Stimulated activated CD4-positive, alpha-beta T cell treated with anti-CD3 and anti-CD28 coated beads, Interleukin-15, amount 100 ng/mL, for 1 hour (primary cell): ENCODE data around the gene ASPDH.
"Not testable (repeated sequence)": the region's sequence is repeated elsewhere in the genome, so short reads cannot be mapped to it uniquely, and the experiment has no call there.

Experiments
- DNase-seq, 2 donors: peaks; one replicate each; pipeline ENCODE4 v3.0.0-alpha.2; 2020; ENCODE audit warnings: low read depth in 1 of 2, low spot score in 1 of 2

Gene ASPDH

DNA sequence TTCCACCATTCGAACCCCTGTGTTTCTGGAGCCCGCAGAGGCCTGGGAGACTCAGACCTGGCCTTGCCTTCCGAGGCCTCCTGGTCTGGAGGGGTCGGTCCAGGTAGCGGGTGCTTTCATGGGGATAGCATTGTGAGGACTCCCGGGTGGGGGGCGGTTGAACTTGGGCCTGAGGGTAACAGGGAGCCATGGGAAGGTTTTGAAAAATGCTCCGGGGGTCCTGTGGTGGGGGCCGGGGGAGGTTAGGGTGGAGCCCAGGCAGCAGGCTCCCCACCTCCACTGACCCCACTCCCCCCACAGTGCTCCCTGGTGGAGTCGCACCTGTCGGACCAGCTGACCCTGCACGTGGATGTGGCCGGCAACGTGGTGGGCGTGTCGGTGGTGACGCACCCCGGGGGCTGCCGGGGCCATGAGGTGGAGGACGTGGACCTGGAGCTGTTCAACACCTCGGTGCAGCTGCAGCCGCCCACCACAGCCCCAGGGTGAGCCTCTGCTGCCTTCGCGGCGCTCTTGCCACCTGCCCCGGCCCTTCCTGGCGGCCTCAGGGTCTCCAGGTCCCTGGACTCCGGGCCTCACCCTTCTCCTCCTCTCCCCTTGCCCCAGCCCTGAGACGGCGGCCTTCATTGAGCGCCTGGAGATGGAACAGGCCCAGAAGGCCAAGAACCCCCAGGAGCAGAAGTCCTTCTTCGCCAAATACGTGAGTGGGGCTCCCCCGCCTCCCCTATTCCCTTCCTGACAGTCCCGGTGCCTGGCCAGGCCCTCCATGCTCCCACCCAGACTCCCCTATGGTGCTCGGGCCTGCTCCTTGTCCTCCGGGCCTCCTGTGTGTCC lies 33.2 kb downstream of the ASPDH start:
- DNase-seq: no peak

DNA sequence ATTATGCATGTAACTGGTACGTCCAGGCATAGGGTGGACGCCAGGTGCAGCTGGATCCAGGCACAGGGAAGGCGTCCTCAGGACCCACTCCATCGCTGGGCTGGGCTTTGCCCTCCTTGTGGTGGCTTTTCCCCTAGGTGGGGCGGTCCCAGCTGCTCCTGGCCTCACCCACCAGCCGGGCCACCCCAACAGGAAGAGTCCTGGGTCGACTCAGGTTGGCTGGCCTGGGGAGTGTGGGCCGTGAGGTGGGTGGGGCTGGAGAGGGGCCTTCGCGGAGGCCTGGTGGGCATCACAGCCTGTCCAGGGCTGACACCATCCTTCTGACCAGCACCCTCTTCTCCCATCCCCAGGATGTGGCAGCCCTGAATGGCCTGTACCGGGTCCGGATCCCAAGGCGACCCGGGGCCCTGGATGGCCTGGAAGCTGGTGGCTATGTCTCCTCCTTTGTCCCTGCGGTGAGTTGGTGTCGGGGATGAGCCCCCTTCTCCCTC lies 33.9 kb downstream of the ASPDH start:
- no peak for DNase-seq

DNA sequence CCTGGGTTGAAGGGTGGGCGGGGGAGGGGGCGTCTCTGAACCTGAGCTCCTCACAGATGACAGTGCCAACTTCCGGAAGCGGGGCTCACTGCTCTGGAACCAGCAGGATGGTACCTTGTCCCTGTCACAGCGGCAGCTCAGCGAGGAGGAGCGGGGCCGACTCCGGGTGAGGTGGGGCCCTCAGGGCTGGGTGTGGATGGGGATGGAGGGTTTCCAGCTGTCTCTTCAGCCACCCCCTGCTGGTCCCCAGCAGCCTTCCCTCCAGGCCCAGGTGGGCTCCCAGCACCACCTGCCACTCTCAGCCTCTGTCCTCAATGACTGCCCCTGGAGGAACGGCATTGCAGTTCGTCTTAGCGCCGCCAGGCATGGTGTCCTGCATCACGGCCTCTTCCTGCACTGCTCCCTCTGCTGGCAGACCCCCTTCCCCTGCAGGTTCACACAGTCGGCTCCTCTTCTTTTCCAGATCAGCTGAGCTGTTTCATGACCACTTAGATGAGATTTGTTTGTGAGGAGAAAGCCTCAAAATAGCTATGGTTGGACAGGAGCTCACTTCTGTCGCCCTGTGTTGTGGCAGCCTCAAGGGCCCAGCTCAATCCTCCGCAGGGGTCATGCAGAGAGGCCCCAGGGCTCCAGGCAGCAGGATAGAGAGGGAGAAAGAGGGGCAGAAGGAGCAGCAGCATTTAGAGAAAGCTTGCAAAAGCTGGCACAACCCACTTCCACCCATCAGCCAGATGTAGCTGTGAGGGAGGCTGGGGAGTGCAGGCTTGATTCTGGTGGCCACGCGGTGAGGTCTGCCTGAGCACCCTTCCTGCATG lies 34.6 kb downstream of the ASPDH start:
- no peak for DNase-seq

DNA sequence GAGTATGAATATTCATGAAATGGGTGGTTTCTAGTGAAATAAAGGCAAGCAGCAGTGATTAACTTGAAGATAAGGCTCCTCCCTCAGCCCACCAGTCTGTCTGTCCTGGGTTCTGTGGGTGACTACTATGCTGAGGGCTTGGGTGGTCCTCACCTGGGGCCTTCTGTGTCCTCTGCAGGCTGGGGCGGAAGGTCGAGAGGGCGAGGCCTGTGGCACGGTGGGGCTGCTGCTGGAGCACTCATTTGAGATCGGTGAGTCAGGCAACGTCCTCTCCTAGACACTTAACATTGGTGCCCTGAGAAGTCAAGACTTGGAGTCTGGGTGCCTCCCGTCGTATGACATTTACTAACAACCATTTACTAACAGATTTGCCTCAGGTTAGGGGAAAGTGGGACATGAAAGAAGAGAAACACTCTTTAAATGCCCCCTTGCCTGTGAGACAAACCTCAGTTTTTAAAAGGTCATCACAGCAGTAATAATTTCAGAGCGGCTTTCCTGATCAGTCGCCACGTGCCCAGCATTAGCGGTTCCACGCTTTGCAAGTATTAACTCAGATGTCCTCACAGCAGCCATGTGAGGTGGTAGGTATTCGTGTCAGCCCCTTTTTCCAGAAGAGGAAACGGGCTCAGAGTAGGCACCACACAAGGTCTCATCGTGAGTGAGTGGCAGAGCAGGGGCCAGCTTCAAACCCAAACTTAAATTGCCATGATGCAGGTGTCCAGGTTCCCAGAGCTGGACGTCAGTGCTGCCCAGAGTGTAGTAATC lies 35.8 kb downstream of the ASPDH start:
- no peak for DNase-seq

DNA sequence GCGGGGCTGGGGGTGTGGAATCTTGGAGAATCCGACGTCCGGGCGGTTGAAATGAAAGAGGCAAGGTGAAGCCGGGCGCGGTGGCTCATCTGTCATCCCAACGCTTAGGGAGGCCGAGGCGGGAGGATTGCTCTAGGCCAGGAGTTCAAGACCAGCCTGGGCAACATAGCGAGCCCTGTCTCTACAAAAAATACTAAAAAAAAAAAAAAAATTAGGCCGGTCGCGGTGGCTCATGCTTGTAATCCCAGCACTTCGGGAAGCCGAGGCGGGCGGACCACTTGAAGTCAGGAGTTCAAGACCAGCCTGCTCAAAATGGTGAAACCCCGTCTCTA lies 36.8 kb downstream of the ASPDH start:
- no peak for DNase-seq

DNA sequence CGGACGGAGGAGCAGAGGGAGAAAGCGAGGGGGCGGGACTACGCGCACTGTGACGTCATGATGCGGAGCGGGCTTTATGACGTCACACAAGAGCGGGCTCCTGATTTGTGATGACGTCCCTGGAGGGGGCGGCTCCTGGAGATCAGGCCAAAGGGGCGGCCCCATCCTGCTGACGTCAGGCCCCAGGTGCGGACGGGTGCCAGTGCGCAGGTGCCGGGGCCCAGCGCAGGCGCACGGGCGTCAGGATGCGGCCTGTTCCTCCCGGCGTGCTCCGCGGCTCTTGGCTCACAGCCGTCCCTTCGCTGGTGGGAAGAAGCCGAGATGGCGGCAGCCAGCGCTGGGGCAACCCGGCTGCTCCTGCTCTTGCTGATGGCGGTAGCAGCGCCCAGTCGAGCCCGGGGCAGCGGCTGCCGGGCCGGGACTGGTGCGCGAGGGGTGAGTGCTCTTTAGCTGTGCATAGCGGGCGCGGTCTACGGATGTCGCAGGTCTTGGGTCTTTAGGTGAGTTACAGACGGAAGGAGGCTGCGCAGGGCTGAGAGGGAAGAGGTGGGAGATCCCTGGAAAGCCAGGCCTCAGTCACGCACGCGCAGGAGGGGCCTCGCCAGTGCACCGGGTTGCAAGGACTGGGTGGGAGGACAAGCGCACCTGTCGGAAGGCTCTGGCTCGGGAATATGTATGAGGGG lies 37.3 kb downstream of the ASPDH start, which contains the start of the genes EMC10 and GARIN5A:
EMC10 (plus strand) TSS at position 284 of the 683 bp plus-strand sequence; CDS start at position 322, 38 bp downstream.
GARIN5A (minus strand) TSS at position 625 of the 683 bp plus-strand sequence; CDS start at position 165, 460 bp downstream.
- DNase-seq: peak; percentile 87 to 89

DNA sequence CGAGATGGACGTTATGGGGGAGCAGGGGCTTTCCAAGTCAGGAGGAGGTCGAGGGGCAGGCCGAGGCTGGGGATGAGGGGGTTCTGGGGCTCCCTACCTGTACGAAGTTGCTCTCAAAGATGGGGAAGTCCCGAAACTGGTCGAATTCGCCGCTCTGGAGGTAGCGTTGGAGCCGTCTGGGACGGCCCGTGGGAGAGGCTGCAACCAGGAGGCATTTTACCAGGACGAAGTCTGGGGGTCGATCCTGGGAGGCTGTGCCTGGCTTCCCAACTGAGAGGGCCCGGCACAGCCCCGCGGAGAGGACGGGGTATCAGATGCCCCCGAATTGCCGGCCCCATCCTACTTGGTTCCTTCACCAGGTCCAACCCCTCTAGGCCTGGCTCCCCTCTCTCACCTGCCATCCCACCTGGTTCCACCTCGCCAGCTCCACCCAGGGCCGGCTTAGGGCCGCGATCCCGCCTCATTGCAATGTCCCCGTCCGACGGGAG lies 37.9 kb downstream of the ASPDH start:
- DNase-seq: no peak

DNA sequence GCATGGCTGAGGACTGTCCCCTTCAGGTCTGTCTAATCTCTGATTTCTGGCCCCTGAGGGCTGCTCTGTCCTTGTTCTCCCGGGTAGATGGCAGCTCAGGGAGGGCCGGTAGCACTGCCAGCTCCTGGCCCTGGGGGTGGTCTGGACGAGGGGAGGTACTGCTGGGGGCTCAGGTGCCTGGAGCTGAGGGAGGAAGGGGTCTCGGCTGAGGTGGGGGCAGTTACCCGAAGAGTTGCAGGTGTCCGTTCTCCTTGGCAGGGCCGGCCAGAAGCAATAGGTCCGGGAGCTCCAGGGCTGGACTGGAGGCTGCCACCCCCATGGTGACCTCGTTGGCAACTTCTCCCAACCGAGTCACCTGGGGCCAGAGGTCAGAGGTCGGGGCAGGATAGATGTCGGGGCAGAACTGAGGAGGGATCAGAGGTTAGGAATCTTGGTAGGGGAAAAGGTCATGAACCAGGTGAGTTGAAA lies 38.6 kb downstream of the ASPDH start:
- DNase-seq: no peak

DNA sequence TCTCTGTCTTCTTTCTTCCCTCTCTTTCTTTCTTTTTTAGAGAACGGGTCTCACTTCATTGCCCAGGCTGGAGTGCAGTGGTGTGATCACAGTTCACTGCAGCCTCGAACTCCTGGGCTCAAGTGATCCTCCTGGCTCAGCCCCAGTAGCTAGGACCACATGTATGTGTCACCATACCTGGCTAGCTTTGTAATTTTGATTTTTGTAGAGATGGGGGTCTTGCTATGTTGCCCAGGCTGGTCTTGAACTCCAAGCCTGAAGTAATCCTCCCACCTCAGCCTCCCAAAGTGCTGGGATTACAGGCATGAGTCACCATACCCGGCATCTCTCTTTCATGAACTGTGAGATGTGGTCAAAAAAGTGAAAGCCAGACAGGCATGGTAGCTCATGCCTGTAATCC lies 40.4 kb downstream of the ASPDH start:
- not testable (repeated sequence) for DNase-seq

DNA sequence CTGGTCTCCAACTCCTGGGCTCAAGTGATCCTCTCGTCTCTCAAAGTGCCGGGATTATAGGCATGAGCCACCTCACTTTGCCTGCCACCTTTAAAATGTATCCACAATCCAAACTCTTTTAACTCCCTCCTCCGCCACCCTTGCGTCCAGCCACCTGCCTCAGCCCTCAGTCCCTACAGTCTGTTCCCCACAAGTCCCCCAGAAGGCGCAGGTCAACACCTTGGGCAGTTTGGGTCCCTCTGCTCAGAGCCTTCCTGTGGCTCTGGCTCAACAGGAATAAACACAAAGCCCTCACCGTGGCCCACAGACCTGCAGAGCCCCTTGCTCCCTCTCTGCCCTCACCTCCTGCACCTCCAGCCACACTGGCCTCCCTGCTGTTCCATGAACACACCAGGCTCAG lies 44.9 kb downstream of the ASPDH start:
- no peak for DNase-seq

DNA sequence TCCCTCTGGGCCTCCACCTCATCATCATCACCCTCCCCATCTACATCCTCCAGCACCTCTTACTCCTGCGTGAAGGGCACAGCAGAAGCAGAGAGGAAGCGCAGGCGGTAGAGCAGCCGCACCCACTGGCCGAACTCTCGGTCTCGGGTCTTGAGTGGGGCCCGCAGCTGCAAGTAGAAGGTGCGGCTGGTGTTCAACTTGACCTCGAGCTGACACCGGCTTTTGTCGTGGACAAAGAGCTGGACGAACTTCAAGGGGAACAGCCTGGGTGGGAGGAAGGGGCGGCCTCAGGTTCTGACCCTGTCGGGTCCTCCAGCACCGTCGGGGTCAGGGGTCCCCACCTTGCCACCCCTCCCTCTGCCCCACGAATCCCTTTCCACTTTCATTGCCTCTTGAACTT lies 46.1 kb downstream of the ASPDH start:
- DNase-seq: no peak

DNA sequence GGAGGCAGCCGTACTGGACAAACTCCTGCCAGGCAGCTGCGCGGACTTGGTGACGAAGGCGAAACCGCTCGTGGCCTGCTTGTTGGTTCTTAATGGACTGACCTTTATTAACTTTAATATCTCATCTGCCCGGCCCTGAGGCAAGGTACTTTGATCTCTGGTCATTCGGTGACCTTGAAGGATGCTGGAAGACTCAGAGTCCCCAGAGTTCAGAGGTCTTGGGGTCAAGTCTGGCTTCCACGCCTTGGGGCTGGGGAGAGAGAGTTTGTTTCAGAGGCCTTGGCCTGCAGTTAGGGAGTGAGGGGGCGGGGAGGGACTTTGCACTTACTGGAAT lies 47.0 kb downstream of the ASPDH start:
- DNase-seq: no peak

DNA sequence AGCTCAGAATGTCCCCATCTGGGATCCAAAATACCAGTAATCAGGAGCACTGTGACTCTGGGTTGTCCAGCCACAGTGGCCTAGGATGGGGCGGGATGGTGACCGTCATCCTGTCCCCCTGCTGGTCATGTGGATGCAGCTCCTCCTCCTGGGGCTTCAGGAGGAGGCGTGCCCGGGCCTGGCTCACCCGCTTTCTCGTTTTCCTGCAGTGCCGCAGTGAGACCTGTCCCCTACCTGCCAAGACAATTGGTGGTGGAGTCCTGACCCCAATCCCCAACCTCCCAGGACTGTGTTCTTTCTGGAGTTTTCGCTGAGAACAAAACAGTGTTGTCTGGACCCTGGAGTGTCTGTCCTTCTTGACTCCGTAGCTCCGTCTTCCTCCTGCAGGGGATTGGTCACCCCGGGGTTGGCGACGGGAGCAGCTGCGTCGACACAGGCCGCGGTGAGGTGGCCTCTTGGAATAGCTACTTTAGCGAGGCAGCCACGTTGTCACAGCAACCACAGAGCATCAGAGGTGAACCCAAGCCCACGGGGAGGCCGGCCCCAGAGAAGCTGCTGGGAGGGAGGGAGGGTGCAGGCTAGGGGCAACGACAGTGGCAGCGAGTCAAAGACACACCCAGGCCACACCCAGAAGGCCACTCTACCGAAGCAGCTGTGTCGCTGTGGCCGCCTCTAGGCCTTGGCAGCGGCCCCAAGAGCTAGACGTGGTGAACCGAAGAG lies 47.6 kb downstream of the ASPDH start:
- no peak for DNase-seq

DNA sequence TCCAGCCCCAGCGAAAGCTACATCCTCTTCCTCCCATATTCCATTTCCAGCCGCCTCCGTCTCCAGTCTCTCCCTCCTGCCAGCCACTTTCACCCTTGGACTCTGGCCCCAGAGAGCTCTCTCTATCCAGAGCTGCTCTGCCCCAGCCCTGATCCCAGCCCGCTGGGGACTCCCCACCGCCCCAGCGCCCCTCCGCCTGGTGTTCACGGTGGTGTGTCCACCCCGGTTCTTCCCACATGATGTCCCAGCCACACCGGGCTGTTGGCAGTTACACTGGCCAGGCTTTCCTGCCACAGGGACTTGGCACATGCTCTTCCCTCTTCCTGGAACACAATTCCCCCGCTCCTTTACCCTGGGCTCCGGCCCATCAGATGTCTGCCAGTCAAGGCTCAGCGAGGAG lies 48.7 kb downstream of the ASPDH start:
- no peak for DNase-seq

DNA sequence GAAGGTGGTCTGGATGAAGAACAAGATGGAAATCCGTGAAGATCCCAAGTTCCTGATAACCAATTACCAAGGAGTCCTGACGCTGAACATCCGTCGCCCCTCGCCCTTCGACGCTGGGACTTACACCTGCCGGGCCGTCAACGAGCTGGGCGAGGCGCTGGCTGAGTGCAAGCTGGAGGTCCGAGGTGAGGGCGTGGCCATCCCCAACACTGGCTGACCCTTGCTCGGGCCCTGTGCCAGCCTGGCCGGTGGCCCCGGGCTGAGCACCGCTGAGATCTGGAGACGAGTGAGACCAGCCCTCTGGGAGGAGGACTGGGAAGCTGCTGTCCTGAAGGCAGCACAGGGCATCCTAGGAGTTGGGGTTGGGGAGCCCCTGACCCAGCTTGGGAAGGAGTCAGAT lies 49.4 kb downstream of the ASPDH start:
- DNase-seq: no peak

DNA sequence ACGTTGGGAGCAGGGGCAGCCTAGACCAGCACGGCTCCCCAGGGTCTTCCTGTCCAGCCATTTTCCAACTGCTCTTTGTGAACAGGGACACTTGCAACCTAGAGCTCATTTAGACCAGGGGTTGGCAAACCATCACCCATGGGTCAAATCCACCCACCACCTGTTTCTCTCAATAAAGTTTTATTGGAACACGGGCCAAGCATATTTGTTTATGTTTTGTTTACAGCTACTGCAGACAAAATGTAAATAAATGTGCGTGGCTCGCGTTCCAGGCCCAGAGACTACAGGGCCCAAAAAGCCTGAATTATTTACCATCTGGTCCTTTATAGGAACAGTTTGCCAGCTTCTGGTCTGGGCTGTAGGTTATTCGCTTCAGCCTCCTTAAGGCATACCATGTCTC lies 50.7 kb downstream of the ASPDH start:
- no peak for DNase-seq
